IPS-20b (cell line): Measurements from ENCODE around the gene MS4A10.

Experiments used
- H3K27ac ChIP-seq: one replicate; pipeline ENCODE4 v1.5.1; 2013; ENCODE audit warnings: low read length
- H3K27me3 ChIP-seq: 2 replicates; pipeline ENCODE4 v1.6.1; 2013; ENCODE audit warnings: mild to moderate bottlenecking, low read length, inconsistent platforms; ENCODE audit not compliant: insufficient read depth
- H3K36me3 ChIP-seq: 2 replicates; pipeline ENCODE4 v1.6.1; 2013; ENCODE audit warnings: low read depth, mild to moderate bottlenecking, inconsistent platforms, low read length, moderate library complexity; ENCODE audit not compliant: insufficient read depth
- H3K4me1 ChIP-seq: 2 replicates; pipeline ENCODE4 v1.6.1; 2013; ENCODE audit warnings: mild to moderate bottlenecking, control low read depth, inconsistent platforms, low read length, moderate library complexity; ENCODE audit not compliant: insufficient read depth
- H3K4me3 ChIP-seq: 2 replicates; pipeline ENCODE4 v1.5.1; 2013; ENCODE audit warnings: mild to moderate bottlenecking, low read length, inconsistent platforms
- H3K9ac ChIP-seq: 2 replicates; pipeline ENCODE4 v1.6.1; 2013; ENCODE audit warnings: low read depth, mild to moderate bottlenecking, inconsistent platforms, low read length, moderate library complexity
- H3K9me3 ChIP-seq: 2 replicates; pipeline ENCODE4 v1.6.1; 2013; ENCODE audit warnings: mild to moderate bottlenecking, low read depth, low read length, inconsistent platforms; ENCODE audit not compliant: insufficient read depth

The MS4A10 gene

GRCh38 chr11:60791153-60791933, 6.2 kb downstream of the MS4A10 start:
- Histone ChIP-seq H3K4me1 (no peaks in the 10 kb centered on the region), H3K27me3 (no peaks in the 10 kb centered on the region), H3K9me3 (peaks cover 34% of the 10 kb centered on the region), H3K4me3 (no peak overlapping the region), H3K9ac (no peak overlapping the region), H3K27ac (no peak overlapping the region), H3K36me3 (no peaks in the 10 kb centered on the region)

- H3K36me3 ChIP-seq: no peaks in the 10 kb centered on the region
Measured at GRCh38 chr11:60792521-60792920, 7.4 kb downstream of the MS4A10 start.

GRCh38 chr11:60795291-60795690, 10.2 kb downstream of the MS4A10 start:
- Histone ChIP-seq H3K27me3 (no peaks in the 10 kb centered on the region), H3K4me1 (no peaks in the 10 kb centered on the region), H3K36me3 (no peaks in the 10 kb centered on the region), H3K27ac (no peak overlapping the region), H3K9ac (no peak overlapping the region), H3K4me3 (no peak overlapping the region), H3K9me3 (peaks cover 34% of the 10 kb centered on the region)

More at GRCh38 chr11:60792521-60792920, 7.4 kb downstream of the MS4A10 start:
- no peaks in the 10 kb centered on the region for H3K27me3 ChIP-seq
- H3K4me1 ChIP-seq: no peaks in the 10 kb centered on the region
- peaks cover 34% of the 10 kb centered on the region for H3K9me3 ChIP-seq
- H3K27ac ChIP-seq: no peak overlapping the region
- H3K4me3 ChIP-seq: no peak overlapping the region
- no peak overlapping the region for H3K9ac ChIP-seq

- Histone ChIP-seq H3K9ac (no peak overlapping the region), H3K4me1 (no peaks in the 10 kb centered on the region), H3K36me3 (no peaks in the 10 kb centered on the region), H3K27me3 (no peaks in the 10 kb centered on the region), H3K9me3 (peaks cover 9% of the 10 kb centered on the region), H3K27ac (no peak overlapping the region), H3K4me3 (no peak overlapping the region)
Measured at GRCh38 chr11:60797846-60798630, 12.9 kb downstream of the MS4A10 start.

GRCh38 chr11:60798631-60799030, 13.5 kb downstream of the MS4A10 start:
- H3K4me1 ChIP-seq: no peaks in the 10 kb centered on the region
- no peak overlapping the region for H3K27ac ChIP-seq
- no peak overlapping the region for H3K9ac ChIP-seq
- H3K9me3 ChIP-seq: peaks cover 4% of the 10 kb centered on the region; the same call in 1 of the 2 replicates
- no peaks in the 10 kb centered on the region for H3K36me3 ChIP-seq
- no peak overlapping the region for H3K4me3 ChIP-seq
- H3K27me3 ChIP-seq: no peaks in the 10 kb centered on the region

GRCh38 chr11:60801194-60801593, 16.1 kb downstream of the MS4A10 start:
- H3K36me3 ChIP-seq: no peaks in the 10 kb centered on the region
- no peak overlapping the region for H3K9ac ChIP-seq
- no peak overlapping the region for H3K4me3 ChIP-seq
- no peaks in the 10 kb centered on the region for H3K4me1 ChIP-seq
- no peak overlapping the region for H3K27ac ChIP-seq
- H3K9me3 ChIP-seq: no peaks in the 10 kb centered on the region
- no peaks in the 10 kb centered on the region for H3K27me3 ChIP-seq

- no peaks in the 10 kb centered on the region for H3K9me3 ChIP-seq
- no peaks in the 10 kb centered on the region for H3K4me1 ChIP-seq
- no peak overlapping the region for H3K4me3 ChIP-seq
- H3K27ac ChIP-seq: no peak overlapping the region
- H3K9ac ChIP-seq: no peak overlapping the region
- no peaks in the 10 kb centered on the region for H3K27me3 ChIP-seq
- no peaks in the 10 kb centered on the region for H3K36me3 ChIP-seq
Measured at GRCh38 chr11:60803273-60803936, 18.3 kb downstream of the MS4A10 start.

- H3K4me3 ChIP-seq: no peak overlapping the region
- no peaks in the 10 kb centered on the region for H3K36me3 ChIP-seq
- no peaks in the 10 kb centered on the region for H3K9me3 ChIP-seq
- no peaks in the 10 kb centered on the region for H3K27me3 ChIP-seq
- no peak overlapping the region for H3K27ac ChIP-seq
- H3K4me1 ChIP-seq: no peaks in the 10 kb centered on the region
- no peak overlapping the region for H3K9ac ChIP-seq
Measured at GRCh38 chr11:60809249-60809648, 24.1 kb downstream of the MS4A10 start.

GRCh38 chr11:60809691-60810090, 24.6 kb downstream of the MS4A10 start:
- Histone ChIP-seq H3K36me3 (no peaks in the 10 kb centered on the region), H3K27me3 (no peaks in the 10 kb centered on the region), H3K9me3 (no peaks in the 10 kb centered on the region), H3K27ac (no peak overlapping the region), H3K4me3 (no peak overlapping the region), H3K9ac (no peak overlapping the region), H3K4me1 (no peaks in the 10 kb centered on the region)

GRCh38 chr11:60810151-60810550, 25.0 kb downstream of the MS4A10 start:
- no peak overlapping the region for H3K9ac ChIP-seq
- no peak overlapping the region for H3K27ac ChIP-seq
- H3K4me1 ChIP-seq: no peaks in the 10 kb centered on the region
- H3K36me3 ChIP-seq: no peaks in the 10 kb centered on the region
- no peaks in the 10 kb centered on the region for H3K9me3 ChIP-seq
- no peaks in the 10 kb centered on the region for H3K27me3 ChIP-seq
- H3K4me3 ChIP-seq: no peak overlapping the region

GRCh38 chr11:60810569-60810968, 25.4 kb downstream of the MS4A10 start:
- Histone ChIP-seq H3K4me1 (no peaks in the 10 kb centered on the region), H3K36me3 (no peaks in the 10 kb centered on the region), H3K27me3 (no peaks in the 10 kb centered on the region), H3K27ac (no peak overlapping the region), H3K9me3 (no peaks in the 10 kb centered on the region), H3K9ac (no peak overlapping the region), H3K4me3 (no peak overlapping the region)
